Jurkat, Clone E6-1 (cell line): ENCODE measurements around the gene LGALS9B. TPM values are rescaled to one million over a fixed set of nuclear protein-coding genes. Genes with fewer than 3 reads are reported as not detected.
"Not testable (repeated sequence)": the region's sequence is repeated elsewhere in the genome, so short reads cannot be mapped to it uniquely, and the experiment has no call there.

Source experiments
- DNase-seq: peaks from one replicate; pipeline ENCODE4 v3.0.0-alpha.2; 2011; ENCODE audit warnings: low read depth, low spot score
- H3K4me3 ChIP-seq: 2 replicates; pipeline ENCODE4 v1.5.1; 2011; ENCODE audit warnings: mild to moderate bottlenecking, low read length, control low read depth, moderate library complexity
- polyA plus RNA-seq: library from polyadenylated mRNA; unstranded; fragments of >200 nt; gene quantifications from one replicate; pipeline ENCODE4 v1.2.1, GENCODE V29; 2012; ENCODE audit warnings: missing spikeins; ENCODE audit not compliant: insufficient read length, insufficient read depth

Gene LGALS9B
- polyA plus RNA-seq: not detected

DNA sequence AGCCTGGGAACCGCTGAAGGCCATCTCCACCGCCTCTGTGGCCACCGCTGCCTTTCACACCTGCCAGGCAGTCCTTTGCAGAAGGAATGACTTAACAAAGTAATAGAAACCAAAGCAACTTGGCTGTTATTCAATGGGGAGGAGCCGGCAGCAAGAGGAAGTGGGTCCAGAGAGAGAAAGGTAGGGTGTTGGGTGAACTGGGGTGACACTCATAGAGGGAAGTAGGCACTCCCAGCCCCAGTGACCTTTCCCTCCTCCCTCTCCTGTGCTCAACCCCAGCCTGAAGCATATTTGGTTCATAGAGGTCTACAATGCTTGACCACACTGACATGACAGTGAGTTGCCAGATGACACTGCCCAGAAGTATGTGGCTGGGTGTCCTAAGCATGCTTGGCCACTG is at the start of gene LGALS9B:
Gene LGALS9B, minus strand, starts transcription at position 93 of the 400 bp plus-strand sequence. Its CDS starts 69 bp downstream, at position 24.
- H3K4me3 ChIP-seq, DNase-seq: not testable (repeated sequence)

DNA sequence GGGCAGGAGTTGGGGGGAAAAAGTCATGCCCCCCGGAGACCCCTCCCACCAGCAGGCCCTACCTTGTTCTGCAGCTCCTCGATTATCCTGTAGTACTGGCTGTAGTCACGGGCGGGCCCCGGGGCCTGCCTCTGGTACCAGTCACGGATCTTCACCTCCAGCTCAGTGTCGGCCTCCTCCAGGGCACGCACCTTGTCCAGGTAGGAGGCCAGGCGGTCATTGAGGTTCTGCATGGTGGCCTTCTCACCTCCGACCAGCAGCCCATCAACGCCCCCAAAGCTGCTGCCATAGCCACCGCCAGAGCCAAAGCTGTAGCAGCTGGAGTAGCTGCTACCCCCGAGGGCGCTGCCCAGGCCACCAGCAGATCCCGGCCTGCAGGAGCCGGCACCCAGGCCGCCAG is 49.6 kb upstream of the LGALS9B start:
- H3K4me3 ChIP-seq, DNase-seq: not testable (repeated sequence)

DNA sequence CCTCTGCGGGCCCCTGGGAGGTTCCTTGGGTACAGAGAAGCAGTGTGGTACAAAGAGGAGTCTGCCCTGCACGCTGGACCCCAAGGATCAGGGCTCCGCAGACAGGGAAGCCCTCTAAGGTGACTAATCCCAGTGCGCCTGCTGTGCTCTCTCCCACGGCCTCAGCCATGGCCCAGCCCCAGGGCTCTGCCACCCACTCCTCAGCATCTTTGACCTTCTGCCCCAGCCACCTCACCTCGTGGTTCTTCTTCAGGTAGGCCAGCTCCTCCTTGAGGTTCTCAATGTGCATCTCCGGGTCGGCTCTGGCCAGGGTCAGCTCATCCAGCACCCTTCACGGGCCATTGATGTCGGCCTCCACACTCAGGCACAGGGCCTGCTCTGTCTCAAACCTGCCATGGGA is 47.8 kb upstream of the LGALS9B start:
- DNase-seq: not testable (repeated sequence)

DNA sequence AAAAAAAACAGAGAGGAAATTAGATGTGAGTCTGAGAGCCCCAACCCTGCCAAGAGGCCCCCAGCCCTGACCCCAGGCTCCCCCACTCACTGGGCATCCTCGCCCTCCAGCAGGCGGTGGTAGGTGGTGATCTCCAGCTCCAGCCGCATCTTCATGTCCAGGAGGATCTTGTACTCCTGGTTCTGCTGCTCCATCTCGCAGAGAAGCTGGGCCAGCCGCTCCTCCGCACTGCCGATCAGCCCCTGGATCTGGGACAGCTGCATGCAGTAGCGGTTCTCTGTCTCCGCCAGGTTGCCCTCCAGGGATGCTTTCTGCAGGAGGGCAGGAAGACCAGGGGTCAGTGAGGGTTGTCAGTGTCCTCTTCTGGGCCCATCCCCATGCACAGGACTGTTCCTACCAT is 46.2 kb upstream of the LGALS9B start:
- not testable (repeated sequence) for DNase-seq, H3K4me3 ChIP-seq

More for the DNA sequence above, 47.8 kb upstream of the LGALS9B start:
- H3K4me3 ChIP-seq: not testable (repeated sequence)

DNA sequence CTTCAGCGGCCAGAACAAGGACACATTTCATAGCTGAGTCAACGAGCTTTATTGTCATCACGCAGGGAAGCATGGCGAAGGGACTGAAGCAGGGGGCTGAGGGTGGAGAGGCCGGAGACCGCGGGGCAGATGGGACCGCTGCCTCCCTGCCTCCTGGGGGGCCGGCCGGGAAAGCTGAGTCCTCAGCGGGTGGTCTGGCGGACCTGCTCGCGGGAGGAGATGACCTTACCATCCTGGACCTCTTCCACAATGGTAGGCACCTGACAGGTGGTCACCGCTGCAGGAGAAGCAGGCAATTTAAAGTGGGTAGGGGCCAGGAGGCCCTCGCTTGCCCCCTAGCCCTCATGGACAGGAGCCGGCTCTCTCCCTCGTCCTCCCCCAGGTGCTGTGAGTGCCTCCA is 45.0 kb upstream of the LGALS9B start:
- not testable (repeated sequence) for H3K4me3 ChIP-seq, DNase-seq

DNA sequence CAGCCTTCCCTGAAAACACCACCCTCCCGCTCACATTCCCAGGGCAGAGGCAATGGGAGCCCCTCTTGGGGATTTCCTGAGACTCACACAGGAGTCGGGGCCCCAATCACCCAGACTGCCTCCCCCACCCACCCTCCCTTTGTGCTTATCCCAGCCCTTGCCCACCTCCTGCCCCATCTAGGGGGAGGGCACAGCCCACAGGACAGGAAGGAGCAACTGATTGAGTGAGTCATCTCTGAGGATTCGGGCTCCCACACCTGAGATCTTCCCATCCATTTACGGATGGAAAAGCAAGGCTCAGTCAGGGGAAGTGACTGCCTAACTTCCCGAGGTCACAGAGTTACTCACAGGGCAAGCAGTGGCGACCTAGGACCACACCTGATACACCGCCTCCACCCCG is 44.4 kb upstream of the LGALS9B start:
- not testable (repeated sequence) for DNase-seq, H3K4me3 ChIP-seq

DNA sequence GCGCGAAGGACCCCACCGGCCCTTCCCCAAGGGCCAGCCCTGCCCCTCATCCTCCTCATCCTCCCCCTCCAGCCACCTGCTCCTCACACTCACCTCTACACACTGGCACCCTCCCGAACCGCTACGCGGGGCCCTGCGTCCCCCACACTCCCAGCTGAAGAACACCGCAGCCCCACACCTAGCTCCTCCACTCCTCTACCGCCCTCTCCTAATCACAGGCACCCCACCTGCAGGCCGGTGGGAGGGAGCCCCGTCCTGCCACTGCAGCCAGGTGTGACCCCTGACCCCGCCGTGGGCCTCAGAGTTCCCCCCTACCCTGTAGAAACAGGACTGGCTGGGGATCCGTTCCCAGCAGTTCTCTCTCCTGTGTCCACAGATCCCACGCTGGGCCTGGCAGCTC is 38.0 kb upstream of the LGALS9B start:
- not testable (repeated sequence) for H3K4me3 ChIP-seq, DNase-seq

DNA sequence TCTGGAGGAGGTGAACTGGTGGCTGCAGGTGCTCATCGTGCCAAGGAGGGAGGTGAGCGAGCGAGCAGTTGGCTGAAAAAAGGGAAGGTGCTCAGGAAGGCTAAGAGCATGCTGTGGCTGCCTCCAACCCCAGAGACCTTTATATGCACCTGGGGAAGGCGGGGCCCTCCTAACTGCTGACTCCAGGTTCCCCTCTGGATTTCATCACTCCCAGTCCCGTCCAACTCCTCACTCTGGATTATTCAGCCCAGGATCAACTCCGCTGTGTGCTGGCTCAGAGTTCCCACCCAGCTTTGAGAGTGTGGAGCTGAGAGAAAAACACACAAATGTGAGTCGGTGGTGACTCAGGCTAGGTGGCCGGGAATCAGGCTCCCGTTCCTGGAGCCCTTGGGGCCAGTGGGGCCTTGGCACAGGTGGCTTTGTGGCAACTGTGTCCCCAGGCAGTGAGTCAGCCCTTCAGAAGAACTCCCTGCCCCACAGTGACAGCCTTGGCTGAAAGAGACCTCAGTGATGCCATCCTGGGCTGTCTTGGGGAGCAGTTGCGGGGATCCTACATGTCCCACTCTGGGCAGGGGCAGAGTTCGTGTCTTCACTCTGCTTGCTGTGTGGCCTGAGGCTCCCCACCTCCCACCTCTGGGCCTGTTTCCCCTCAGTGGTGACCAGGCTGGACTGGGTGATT is 37.2 kb upstream of the LGALS9B start:
- not testable (repeated sequence) for H3K4me3 ChIP-seq, DNase-seq

DNA sequence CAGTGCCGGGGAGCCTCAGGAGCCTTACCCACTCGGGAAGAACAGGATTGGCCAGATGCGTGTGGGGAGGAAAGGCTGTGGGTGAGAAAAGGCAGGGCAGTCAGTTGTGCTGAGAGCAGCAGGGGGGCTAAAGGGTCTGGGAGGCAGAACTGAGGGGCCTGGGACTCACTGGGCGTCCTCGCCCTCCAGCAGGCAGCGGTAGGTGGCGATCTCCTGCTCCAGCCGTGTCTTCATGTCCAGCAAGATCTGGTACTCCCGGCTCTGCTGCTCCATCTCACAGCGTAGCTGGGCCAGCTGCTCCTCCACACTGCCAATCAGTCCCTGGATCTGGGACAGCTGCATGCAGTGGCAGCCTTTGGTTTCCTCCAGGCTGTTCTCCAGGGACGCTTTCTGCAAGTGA is 34.6 kb upstream of the LGALS9B start:
- not testable (repeated sequence) for H3K4me3 ChIP-seq, DNase-seq

DNA sequence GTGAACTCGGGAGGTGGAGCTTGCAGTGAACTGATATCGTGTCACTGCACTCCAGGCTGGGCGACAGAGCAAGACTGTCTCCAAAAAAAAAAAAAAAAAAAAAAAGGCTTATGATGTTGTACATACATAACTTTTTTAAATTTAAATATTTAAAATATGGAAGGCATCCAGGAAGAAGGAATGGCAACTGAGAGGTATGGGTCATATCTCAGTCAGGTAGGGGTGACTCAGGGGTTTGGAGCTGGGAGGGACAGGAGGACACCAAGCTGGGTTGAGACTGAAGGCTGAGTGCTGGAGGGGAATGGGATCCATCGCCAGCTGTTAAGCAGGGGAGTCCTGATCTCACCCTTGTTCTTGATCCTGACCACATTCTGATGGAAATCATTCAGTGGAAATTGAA is 33.0 kb upstream of the LGALS9B start:
- DNase-seq, H3K4me3 ChIP-seq: not testable (repeated sequence)

DNA sequence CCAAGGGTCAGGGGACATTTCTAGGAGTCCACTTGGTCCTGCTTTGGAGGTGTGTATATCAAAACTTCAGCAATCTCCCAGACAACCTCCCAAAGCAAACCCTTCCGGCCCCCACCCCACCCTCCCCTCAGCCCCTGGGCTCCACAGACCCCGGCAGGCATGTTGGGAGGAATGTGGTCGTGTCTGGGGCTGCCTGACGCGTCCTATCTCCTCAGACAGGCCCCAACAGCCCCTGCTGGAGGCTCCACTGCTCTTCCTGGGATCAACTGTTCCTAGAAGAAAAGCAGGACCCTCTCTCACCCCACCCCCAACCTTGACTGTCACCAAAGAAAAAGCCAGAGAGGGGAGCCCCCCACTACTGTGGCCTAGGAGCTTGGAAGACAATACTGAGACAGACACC is 28.1 kb upstream of the LGALS9B start:
- H3K4me3 ChIP-seq, DNase-seq: not testable (repeated sequence)

DNA sequence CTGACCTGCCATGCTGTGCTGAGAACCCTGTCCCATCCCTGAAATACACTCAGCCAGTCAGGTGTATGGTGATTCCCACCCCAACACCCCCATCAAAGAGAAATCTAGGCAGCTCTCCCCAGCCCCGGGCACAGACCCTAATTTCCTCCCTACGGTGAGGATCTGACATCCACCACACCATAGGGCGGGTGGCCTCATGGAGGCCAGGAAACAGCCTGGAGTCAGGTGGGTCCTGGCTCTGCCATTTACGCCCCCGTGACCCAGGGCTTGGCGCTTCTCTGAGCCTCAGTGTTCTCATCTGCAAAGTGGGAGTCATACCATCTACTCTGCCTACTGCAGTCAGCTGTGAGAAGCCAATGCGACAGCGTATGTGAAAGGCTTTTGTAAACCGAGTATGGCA is 27.4 kb upstream of the LGALS9B start:
- not testable (repeated sequence) for H3K4me3 ChIP-seq, DNase-seq

DNA sequence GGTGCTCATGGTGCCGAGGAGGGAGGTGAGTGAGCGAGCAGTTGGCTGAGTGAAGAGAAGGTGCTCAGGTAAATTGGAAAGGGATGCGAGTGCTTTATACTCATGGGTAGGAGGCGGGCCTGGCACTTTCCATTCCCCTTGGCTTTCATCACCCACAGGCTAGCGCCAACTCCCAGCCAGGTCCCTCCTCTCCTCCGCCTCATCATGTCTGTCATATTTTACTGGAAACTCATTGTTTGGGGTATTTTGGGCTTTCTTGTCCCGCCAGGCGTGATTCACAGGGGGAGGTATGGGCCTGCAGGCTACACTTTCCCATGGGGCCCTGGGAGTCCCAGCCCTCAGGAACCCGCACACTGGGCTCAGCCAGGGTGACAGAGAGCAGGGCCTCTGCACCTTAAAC is 26.8 kb upstream of the LGALS9B start:
- not testable (repeated sequence) for DNase-seq, H3K4me3 ChIP-seq

DNA sequence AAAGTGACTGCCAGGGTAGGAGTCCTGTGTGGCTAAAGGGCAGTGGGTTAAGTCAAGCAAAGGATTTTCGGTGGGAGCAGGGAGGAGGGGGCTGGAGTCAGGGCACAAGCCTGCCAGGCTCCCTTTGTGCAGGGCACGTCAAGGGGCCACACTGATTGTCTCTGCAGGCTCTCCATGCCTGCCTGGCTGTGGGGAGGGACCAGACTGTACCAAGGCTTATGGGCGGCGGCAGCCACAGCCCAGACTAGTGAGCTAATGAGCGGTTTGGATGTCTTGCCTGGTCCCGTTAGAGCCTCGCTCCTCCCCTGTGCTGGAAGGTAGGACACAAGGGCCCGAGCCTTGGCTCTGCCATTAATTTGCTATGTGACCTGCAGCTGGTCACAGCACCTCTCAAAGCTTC is 25.6 kb upstream of the LGALS9B start:
- not testable (repeated sequence) for H3K4me3 ChIP-seq

DNA sequence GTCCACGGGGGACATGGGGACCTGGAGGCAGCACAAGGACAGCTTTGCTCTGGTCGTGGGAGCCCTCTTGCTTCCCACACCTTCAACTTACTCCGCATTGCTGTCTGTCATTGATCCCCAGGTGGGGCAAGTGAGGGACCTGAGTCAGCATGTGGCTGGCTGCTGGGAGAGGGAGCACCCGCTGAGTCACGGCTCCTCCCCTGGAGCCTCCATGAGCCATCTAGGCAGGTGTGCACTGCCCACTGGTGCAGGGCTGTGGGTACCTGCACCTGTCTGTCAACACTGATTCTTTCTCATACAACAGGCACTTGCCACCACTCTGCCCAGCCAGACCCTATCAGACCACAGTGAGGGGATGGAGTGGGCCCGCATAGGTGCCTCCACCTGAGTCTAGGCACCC is 24.8 kb upstream of the LGALS9B start:
- not testable (repeated sequence) for H3K4me3 ChIP-seq, DNase-seq

More for the DNA sequence above, 25.6 kb upstream of the LGALS9B start:
- DNase-seq: not testable (repeated sequence)

DNA sequence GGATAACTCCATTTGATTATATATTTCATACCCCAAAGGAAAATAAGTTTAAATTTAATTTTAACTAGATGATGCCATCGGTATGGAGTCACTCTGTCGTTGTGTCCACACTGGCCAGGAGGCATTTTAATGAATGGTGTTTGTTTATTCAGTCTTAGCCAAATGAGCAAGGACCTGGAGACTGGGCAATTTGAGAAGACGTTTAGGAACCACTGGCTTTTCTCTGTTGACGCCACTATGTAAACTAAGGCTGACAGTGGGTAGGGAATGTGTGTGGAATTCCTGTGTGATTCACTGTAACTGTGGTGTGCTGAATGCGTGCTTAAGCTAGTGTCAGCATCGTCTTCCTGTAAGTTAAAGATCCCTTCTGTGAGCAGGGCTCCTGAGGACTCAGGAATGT is 17.6 kb upstream of the LGALS9B start:
- H3K4me3 ChIP-seq, DNase-seq: not testable (repeated sequence)

DNA sequence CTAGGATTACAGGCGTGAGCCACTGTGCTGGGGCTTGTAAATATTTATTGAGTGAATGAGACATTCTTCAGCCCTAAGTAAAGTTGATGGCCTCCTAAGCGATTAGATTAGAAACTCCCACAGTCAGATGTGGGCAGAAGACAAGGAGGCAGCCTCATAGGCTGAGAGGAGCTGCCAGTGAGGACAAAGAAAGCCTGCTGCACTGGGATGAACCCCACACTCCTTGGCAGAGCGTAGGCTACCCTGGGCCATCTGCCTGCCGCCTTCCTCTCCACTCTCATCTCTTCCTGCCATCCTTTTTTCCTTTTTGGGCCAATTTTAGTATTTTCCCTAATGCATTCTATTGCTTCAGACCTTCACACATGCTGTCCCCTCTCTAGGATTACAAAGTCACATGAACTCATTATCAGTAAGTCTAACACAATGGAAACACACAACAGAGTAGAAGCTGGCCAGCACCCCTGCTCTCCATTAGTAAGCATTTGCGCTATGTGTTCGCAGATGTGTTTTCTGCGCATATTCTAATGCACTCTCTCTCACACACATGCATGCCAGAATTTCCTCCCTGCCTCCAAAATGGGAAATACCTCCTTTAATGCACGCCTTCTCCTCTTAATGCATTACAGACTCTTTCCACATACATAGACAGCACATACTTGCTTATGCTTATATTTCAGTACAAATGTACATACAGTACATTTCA is 12.7 kb upstream of the LGALS9B start:
- not testable (repeated sequence) for DNase-seq, H3K4me3 ChIP-seq

DNA sequence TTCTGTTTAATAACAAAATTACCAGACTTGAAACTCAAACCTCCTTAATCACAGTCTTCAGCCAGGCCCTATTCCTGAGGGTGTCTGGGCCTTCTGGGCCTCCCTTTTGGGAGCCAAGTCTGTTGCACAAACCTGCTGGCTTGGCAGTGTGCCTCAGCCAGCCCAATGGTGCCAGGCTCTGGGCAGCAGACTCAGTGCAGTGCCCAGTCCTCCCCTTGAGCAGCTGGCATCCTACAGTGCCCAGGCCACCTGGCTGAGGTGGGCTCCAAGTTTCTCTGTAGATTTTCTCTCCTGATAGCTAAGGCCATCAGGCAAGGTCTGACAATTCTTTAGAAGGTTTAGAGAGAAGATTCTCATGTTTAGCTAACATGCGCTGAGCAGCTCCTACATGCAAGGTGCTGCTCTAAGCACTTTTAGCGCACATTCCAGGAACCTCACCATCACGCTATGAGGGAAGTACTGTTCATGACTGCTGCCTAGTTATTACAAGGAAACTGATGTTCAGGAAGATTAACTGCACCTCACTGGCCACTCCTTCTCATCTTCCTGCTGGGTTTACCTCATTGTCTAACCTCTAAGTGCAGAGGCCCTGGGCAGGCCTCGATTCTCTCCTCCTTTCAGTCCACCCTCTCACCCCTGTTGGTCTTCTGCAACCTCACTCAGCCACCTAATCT is 10.2 kb upstream of the LGALS9B start:
- H3K4me3 ChIP-seq, DNase-seq: not testable (repeated sequence)

DNA sequence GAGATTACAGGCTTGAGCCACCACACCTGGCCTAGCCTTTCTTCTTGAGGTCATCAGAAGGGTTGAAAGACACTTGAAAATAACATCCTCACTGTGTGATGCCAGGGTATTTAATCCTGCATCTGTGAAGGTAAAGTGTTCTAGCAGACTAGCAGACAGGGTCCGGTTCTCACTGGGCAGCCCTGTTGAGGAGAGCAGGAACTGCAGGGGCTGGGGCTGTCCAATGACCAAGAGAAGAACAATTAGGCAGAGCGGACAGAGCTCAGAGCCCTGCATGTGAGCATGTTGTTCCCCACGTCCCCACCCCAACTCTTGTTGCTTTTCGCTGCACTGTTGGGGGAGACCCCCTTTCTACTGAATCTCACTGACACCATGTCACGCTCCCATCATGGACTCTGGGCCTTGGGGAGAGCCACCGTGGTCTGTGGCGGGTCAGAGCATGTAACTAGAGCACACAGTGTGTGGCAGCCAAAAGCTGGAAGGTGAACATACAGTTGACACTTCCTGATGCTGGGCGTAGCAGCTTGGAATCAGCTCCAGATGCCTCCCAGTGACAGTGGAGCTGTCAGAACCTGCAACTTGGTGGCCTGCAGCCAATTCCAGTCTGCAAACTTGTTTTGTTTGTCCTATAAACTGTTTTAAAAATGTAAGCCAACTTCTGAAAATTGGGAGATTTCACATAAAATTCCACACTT is 7.9 kb upstream of the LGALS9B start:
- not testable (repeated sequence) for DNase-seq, H3K4me3 ChIP-seq
